Hematopoietic multipotent progenitor cell treated with erythropoietin and hydrocortisone succinate and interleukin-3 and kit ligand, for 8 days (in vitro differentiated cells): ENCODE results near the gene NFKBIA.
"Not testable (repeated sequence)": the region's sequence is repeated elsewhere in the genome, so short reads cannot be mapped to it uniquely, and the experiment has no call there.

ENCODE experiments used
- DNase-seq: peaks from one replicate; pipeline ENCODE4 v3.0.0-alpha.2; 2015

Gene NFKBIA

DNA sequence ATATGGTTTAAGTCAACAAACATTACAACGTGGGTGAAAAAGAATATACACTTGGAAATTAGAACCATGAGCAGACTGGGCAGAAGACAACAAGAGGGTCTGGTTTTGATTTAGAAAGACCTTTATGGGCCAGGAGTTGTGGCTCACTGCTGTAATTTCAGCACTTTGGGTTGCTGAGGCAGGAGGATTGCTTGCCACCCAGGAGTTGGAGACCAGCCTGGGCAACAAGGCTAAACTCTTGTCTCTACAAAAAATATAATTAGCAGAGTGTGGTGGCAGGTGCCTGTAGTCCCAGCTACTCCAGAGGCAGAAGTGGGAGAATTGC is 2.7 kb upstream of the NFKBIA start:
- no peak for DNase-seq

DNA sequence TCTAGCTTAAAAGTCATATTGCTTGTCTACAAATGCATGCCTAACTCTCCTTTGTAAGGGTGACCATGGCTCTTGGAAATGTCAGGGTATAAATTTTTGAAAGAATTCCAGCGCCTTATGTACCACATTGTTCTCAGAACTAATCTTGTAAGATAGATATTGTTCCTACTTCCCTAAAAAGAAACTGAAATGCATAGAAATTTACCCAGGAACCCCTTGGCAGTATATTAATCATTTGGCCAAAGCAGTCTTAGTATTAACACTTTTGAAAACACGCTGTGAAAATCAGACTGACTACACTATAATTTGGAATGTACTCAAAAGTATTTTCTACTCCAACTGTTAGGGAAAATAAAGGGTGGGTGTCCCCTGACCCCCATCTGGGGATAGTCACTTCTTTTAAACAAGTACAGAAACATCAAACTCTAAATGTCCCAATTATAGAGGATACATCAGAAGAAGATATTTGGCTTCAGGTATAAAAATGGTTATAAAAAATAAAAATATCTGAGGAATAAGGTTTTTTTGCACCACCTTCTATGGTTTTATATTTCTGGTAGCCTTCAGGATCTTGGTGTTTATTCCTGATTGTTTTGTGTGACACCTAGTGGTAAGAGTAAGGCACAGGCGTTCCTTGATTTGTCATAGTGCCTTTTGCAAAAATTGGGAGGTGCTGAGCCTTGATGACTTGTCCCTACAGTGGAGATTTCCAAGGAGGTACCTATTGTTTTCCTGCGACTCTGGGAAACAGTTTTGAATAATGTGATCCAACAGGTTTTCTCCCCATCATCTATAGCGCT is 2.2 kb upstream of the NFKBIA start:
- DNase-seq: peak; percentile 80

DNA sequence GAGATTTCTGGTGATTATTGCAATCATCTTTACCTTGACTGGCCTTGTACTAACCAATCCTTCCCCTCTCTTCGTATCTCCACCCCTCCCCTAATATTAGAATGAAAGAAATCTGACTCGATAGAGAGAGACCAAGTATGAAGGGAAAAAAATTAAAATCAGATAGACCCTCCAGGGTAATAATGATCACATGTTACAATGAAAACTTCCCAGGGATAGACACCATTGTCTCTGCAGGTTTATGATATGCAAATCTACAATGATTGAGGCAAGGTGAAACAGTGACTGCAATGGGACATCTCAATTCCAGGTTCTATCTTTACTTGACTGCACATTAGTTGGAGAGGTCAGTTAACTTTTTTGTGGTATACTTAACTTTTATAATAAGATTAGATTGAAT is 1.5 kb upstream of the NFKBIA start:
- no peak for DNase-seq

DNA sequence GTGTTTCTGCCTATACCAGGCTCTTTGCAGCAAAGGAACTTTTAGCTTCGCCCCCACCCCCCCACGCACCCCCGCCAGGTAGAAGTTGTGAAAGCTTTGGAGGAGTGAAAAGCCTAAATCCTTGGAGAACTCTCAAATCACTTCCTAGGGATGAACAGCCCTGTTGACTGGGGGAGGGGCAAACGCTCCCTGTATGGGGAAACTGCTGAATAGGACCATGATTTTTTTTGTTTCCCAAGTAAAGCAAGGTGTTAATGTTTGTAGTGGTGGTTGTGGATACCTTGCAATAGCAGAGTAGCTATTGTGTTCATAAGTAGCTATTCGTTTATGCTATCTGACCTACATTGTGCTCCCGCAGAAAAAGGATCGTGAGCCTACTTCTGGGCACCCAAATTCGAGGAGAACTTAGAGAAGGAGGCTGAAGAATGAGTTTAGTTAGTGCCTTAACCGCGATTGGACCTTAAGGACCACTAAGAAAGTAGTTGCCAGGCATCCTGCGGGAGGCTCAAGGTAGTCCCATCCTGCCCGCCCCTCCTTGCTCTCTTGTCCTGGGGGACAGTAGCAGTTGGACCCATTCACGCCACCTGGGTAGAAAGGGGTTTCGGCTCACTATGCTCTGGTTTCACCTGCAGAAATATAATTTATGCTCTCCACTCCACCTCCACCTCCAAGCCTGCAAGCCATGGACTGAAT is 901 bp upstream of the NFKBIA start:
- DNase-seq: no peak

DNA sequence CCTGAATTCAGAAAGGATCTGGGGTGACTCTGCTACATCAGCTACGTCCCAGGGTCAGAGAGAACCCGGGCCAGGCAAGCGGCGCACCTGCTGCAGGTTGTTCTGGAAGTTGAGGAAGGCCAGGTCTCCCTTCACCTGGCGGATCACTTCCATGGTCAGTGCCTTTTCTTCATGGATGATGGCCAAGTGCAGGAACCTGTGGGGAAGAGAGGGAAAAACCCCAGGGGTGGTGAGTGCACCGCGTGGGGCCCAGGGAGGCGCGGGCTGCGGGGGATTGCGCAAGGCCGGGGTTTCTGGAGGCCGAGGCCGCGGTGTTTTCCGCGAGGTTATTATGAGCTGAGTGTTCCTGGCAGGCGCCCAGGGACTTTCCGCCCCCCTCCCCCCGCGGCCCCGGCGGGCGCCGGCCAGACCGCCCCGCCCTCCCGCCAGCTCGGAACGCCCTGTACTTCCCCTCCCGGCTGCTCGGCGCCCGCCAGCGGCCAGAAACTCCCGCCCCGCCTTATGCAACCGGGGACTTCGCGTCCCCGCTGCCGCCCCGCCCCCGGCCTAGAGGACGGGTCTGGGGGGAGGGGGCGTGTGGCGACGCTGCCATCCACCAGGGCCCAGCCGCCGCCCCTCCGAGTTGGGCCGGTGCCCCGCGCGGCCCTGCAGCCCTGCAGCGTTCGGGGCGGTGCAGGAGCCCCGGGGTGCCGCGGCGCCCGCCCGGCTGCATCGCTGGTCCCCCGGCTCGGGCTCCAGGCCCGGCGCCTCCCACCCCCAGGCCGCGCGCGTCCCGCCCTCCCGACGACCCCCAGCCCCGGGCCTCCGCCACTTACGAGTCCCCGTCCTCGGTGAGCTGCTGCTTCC is 723 bp downstream of the NFKBIA start:
- peak; percentile 86 for DNase-seq

DNA sequence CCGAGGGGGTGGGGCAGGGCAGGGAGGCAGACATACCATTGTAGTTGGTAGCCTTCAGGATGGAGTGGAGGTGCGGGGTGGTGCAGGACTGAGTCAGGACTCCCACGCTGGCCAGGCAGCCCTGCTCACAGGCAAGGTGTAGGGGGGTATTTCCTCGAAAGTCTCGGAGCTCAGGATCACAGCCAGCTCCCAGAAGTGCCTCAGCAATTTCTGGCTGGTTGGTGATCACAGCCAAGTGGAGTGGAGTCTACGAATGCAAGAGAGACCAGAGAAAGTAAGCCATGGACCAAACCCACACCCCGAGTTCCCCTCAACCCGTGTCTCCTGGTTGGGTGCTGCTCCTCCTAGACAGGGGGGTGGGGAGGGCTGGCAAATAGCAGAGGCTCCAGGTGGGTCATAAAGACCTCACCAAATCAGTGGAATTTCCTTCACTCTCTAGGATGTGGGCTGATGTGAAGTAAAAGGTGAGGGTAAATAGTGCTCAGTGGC is 1.4 kb downstream of the NFKBIA start:
- DNase-seq: no peak

DNA sequence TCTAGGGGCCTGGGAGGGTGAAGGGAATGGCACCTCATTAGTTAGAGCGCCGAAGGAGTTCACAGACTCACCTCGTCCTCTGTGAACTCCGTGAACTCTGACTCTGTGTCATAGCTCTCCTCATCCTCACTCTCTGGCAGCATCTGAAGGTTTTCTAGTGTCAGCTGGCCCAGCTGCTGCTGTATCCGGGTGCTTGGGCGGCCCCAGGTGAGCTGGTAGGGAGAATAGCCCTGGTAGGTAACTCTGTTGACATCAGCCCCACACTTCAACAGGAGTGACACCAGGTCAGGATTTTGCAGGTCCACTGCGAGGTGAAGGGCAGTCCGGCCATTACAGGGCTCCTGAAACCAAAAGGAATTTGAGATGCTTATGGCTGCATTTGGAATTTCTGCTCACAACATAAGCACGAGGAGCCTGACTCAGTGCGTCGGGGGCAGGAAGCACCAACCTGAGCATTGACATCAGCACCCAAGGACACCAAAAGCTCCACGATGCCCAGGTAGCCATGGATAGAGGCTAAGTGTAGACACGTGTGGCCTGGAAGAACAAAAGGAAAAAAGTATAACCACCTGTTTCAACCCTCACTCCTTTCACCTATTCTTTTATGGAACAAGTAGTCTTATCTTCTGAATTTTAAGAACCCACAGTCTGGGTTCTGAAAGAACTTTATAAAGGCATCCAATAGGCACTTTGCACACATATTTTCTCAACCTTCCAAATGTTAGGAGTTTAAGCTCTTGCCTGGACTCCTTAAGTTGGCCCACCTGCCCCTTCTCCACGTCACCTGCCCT is 2.0 kb downstream of the NFKBIA start:
- DNase-seq: no peak

DNA sequence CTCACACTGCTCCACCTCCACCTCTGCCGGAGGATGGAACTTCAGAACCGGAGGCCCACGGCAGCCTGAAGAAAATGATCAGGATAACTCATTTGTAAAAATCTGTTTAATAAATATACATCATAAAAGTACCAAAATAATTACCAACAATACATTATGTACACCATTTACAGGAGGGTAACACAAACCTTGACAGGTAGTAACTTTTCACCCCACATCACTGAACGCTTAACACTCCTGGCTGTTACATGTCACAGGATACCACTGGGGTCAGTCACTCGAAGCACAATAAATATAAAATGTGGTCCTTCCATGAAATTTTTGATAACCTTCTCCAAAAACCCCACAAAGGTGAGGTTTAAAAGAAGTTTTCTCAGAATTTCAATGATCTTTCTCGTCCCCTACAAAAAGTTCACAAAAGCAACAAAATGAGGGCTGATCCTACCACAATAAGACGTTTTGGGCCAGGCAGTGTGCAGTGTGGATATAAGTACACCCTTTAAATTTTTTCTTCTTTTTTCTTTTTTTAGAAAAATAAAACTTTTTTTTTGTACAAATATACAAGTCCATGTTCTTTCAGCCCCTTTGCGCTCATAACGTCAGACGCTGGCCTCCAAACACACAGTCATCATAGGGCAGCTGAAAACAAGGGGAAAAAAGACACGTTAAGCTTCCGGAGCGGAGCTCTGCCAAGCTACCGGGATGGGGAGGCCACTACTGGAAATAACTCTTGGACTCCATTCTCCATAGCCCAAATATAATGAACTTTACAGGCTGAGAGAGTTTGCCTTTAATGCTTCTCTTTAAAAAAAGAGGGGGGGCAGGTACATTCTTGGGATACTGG is 2.9 kb downstream of the NFKBIA start:
- DNase-seq: no peak

DNA sequence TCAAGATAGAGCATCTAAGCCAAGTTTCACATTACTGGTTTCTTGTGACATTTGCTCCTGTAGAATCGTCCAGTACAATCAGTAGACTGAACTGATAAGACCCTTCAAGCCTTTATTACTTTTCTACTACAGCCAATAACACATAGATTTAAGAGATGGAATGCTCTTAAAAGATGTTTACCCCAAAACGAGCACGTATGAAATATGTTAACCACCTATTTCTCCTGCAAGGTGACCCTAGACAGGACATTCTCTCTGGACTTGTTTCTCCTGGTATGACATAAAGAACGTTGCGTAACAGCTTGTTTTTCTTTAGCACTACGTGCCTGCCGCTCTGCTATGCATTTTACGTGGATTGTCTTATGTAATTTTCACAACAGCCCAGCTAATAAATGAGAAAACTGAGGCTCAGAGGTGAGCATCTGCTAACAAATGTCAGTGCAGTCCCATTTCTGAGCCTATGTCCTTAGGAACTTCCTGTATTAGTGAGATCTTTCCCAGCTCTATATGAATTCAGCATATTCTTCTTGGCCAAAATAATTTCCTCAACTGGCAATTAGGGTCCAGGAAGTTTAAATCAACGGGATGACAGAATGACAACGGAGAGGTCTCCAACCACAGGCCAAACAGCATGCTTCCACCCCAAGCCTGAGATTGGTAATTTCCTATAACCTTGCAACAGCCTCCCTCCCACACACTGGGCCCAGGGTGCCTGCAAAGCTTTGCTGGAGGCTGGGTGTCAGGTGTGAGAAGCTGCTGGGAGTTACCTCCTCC is 3.7 kb downstream of the NFKBIA start:
- no peak for DNase-seq

DNA sequence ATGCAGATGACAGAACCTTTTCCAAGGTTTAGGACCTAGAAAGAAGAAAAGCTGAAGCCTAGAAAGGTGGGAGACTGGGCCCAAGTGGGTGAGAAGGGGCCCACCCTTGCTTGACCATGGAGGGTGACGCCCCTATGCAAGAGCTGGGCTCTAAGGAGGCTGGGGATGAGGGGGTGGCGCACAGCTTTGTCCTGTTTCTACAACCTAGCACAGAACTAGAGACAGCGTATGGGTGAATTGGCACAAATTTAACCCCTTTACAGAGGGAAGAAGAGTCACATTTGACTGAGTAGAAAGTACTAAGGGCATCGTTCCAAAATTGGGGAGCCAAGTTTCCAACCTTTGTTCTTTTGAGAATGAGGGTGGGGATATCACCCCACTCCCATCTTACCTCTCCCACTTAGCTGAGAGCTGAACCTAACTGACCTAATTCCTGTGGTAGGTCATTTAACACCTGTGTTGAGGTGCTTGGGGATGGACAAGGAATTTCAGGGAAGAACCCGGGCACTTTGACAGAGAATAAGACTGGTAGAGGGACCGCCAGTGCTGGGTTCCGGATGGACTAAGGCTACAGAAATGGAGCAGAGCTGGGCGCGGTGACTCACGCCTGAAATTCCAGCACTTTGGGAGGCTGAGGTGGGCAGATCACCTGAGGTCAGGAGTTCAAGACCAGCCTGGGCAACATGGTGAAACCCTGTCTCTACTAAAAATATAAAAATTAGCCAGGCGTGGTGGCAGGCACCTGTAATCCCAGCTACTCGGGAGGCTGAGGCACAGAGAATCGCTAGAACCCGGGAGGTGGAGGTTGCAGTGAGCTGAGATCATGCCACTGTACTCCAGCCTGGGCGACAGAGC is 5.2 kb downstream of the NFKBIA start:
- DNase-seq: no peak

DNA sequence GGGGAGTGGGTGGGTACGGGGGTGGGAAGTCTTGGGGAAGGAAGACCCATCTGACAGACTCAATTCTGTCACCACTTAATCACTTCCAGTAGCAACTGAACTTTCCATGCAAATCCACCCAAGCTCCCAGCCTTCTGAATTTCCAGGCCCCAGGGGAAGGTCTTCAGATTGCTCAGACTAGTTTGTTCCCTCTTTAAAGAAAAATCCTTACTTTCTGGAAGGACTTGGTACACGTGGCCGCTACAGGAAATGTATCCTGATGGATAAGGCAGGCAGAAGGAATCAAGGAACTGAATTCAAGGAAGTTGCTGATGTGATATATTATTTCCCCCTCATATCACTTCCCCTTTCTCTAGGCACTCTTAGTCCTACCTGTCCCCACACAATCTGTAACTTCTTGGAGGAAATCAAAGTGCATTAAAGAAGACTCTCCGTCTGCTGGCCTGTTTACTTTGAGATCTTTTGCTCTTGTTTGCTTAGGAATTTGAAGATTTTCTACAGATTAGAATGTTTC is 6.4 kb downstream of the NFKBIA start:
- no peak for DNase-seq

DNA sequence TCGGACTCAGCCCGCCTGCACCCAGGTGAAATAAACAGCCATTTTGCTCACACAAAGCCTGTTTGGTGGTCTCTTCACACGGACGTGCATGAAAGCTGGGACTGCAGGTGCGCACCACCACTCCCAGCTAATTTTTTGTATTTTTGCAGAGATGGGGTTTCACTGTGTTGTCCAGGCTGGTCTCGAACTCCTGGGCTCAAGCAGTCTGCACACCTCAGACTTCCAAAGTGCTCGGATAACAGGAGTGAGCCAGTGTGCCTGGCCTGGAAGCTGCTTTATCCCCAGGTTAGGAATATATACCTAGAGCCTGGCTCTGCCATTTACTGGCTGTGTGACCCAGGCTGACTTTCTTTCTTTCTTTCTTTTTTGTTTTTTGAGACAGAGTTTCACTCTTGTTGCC is 7.9 kb downstream of the NFKBIA start:
- DNase-seq: not testable (repeated sequence)

DNA sequence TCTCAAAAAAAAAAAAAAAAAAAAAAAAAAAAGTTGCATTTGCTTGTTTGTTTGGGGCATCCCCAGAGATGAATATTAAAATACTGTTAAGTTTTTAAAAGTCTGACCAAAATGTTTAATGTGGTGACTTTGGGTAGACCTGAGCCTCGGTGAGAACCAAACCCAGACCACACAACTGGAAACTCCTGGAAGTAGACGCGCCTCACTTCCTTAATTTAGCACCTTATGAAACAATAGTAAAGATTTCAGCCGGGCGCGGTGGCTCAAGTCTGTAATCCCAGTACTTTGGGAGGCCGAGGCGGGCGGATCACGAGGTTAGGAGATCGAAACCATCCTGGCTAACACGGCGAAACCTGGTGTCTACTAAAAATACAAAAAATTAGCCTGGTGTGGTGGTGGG is 9.3 kb downstream of the NFKBIA start:
- DNase-seq: no peak

DNA sequence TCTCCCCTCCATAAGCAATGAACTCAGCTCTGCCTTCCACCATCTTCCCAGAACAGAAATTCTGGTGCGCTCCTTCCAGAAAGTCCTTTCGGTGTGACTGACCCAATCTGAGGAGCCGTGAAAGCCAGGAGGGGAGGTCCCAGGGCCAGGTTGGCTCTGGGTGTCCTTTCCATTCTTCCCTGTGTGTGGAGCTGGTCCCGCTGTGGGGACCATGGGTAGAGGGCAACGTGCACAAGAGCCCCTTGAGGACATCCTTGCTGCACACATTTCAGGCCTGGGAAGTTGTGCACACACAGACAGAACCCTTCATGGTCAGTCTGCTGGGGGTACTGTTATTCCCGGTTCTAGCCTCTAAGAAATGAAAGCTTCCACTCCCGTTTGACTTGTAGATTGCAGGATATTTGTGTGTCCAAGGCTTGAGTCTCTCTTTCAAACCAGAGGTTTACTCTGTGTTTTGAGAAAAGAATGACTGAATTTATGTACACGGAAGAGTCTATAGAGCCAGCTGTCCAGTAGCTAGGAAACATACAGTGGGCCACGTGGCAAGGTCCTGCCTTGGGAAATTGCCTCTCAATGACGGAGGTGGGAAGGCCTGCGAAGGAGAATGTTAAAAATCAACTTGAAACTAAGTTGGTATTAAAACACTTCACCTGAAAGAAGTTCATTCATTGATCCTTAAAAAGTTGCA is 10.1 kb downstream of the NFKBIA start:
- DNase-seq: no peak

DNA sequence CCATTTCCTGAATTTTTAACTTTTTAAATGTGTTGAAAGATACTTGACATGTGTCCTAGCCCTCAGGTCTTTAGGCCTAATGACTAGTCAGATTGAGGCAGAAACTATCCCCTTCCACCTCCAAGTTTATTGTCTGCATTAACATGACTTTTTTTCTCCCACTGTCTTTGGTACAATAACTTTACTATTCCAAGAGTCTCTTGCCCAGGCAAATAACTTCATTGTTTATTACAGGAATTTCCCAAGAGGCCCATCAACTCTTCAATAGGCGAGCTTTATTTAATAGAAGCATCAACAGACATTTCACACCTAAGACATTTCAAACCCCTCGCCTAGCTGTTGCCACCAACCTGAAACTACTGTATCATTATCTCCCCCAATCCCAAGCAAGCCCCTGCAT is 10.7 kb downstream of the NFKBIA start:
- no peak for DNase-seq

DNA sequence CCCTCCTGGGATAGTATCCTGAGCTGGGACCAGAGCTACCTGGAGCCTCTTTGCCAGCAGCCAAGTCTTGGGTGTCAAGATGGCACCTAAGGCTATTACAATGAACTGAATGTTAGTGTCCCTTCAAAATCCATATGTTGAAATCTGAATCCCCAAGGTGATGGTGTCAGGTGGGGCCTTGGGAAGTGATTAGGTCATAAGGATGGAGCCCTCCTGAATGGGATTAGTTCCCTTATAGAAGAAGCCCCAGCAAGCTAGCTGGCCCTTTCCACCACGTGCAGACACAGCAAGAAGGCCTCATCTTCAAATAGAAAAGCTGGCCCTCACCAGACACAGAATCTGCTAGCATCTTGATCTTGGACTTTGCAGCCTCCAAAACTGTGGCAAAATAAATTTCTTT is 12.4 kb downstream of the NFKBIA start:
- DNase-seq: no peak

DNA sequence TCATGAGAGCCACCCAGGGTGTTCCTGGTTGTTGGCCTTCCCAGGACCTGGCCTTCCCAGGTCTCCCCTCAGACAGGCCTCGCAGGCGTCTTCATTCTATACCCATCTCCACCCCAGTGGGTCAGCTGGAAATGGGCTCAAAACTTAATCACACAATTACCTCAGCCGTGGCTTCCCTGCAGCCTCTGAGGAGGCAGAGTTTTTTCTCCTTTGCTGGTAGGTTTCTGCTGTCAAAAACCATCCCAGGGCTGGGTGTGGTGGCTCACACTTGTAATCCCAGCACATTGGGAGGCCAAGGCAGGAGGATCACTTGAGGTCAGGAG is 13.2 kb downstream of the NFKBIA start:
- no peak for DNase-seq

DNA sequence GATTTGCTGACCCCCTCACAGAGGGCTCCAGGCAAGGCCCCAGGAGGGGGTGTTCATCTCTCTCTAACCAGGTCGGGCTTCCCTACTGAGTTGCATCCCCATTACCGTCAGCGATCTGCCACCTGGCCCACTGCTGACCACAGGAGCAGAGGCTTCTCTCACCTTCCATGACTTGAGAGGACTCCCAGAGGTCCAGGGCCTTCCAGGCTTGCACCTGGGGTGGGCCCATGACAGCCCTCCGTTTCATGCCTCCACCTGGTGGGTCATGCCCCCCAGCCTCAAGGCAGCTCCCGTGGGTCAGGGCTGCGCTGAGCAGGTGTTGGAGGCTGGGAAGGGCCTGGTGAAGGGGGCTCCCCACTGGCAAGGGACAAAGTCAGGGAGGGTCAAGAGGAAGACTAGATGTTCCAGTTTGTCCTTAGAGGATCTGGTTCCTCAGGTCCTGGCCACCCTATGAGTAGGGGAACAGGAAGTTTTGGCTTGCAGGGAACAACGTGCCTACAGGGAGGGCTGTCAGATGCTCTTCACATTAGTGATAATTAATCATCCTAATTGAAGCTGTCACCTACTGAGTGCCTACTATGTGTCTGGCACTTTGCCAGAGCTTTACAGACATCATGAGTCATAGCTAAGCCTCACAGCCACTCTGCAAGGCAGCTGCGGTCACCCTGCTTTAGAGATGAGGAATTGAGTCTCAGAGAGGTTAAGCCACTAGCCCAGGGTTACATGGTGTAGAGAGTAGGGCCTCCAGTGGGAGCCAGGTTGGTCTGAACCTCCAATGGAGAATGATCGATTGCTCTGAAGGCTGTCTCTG is 13.8 kb downstream of the NFKBIA start:
- DNase-seq: peak; percentile 67

DNA sequence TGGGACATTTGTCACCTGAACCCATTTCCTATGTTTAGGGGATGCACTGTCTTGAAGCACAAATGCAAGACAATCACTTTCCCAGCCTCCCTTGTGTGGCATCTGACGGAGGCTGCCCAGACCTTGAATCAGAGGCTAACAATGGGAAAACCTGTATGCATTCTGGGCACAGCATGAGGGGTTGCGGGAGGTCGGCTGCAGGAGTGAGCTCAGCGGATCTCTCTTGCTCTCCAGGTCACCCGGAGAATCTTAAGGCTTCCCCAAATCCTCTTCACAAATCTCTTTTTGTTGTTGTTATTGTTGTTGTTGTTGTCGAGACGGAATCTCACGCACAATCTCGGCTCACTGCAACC is 15.3 kb downstream of the NFKBIA start:
- no peak for DNase-seq
